AG09319 (cell line): ENCODE measurements around the gene MACROH2A1.

ENCODE experiments used
- DNase-seq: peaks from one replicate; pipeline ENCODE4 v3.0.0-alpha.2; 2010; ENCODE audit warnings: low read depth; ENCODE audit errors: extremely low read depth
- TF ChIP-seq, protein P1 (sequence below): IDR thresholded peaks from 2 replicates; pipeline ENCODE4 v1.5.1; 2011; ENCODE audit warnings: low read depth, mild to moderate bottlenecking, inconsistent platforms, low read length, moderate library complexity

Gene MACROH2A1

DNA sequence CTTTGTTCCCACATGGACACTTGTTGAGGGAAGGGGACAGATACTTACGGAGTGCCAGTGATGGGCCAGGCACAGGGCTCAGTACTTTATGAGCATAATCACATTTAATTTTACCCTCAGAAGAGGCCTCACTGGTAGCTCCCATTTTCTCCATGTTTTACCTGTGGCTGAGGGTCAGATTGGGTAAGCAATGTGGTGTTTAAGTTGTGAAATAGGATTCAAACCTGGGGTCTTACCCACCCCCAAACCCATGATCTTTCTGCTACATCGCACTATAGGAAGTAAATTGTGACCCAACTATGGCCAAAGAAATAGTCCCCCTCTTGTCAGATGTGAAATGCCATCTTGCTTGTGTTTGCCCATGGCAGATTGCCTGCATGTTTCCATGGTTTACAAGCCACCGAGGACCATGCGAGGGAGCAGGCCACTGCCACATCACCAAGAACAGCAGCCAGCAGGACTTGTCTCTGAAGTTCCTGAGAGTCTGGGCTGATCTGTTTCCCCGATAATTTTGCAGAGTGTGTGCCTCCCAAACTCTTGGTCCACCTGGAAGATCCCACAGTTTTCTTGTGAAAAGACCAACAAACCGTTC is 95.4 kb downstream of the MACROH2A1 start:
- no peak for DNase-seq
- TF ChIP-seq, protein P1, sequence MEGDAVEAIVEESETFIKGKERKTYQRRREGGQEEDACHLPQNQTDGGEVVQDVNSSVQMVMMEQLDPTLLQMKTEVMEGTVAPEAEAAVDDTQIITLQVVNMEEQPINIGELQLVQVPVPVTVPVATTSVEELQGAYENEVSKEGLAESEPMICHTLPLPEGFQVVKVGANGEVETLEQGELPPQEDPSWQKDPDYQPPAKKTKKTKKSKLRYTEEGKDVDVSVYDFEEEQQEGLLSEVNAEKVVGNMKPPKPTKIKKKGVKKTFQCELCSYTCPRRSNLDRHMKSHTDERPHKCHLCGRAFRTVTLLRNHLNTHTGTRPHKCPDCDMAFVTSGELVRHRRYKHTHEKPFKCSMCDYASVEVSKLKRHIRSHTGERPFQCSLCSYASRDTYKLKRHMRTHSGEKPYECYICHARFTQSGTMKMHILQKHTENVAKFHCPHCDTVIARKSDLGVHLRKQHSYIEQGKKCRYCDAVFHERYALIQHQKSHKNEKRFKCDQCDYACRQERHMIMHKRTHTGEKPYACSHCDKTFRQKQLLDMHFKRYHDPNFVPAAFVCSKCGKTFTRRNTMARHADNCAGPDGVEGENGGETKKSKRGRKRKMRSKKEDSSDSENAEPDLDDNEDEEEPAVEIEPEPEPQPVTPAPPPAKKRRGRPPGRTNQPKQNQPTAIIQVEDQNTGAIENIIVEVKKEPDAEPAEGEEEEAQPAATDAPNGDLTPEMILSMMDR: no peak

DNA sequence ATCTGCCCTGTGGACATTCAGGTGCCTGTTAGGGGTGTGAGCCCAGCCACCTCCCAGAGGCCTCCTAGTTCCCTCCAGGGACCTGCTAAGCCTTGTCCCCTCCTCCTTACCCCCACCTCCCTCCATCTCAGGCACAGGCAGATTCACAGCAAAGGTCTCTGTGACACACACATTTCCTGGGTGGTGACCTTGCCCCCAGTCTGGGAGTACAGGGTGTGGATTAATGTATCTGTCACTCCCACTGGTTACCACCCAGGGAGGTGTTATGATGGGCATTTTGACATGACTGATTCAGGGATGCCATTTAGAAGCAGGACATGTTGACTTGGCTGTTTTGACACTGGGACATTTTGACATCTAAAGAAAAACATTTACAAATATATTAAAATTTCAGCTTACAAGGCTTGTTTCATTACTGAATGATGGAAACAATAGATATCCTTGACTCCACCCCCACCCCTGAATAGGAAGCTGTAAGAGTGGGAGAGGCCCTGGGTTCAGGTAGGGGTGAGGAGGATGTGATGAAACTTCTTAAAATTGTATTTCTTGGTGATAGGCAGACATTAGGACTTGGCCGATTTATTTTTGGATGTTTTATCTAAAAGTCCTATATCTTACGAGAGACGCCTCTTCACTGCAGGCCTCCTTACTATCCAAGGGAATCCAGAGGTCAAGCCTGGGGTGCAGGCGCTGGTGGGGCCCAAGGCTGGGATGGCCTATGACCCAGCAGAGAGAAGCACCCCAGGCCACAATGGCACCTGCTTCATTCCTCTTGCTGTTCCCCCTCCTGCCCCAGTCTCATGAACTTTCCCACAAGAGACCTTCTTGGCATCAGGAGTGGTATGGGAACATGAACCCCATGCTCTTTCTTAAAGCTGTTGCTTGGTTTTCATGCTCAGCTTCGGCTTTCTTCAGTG is 101.9 kb downstream of the MACROH2A1 start:
- TF ChIP-seq, protein P1: no peak
- no peak for DNase-seq

DNA sequence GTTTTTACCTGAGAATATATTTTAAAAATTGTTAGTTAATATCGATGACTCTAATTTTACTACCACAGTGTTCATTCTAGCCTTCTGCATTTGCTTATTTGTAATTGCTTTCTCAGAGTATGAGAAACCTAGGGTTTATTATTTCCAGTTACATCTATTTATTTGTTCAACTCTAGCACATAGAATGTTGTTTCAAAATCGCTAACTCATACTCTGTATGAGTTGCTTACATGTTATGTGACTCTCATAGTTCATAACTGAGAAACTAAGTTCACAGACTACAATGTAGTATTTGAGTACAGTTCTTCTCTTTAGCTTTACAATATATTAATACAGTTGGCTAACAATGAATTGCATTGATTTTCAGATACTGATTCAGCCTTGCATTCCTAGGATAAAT is 103.2 kb downstream of the MACROH2A1 start:
- TF ChIP-seq, protein P1: no peak
- DNase-seq: no peak

DNA sequence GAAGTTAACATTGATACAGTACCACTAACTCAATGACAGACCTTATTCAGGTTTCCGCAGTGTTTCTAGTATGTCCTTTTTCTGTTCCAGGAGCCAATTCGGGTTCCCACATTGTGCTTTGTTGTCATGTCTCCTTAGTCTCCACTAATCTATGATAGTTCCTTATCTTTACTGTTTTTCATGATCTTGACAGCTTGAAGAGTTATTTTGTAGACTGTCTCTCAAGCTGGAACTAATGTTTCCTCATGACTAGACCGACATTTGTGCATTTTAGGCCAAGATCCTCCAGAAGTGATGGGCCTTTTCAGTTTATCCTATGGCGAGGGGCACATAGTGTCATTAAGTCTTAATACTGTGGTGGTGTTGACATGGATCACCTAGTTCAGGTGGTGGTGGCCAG is 104.2 kb downstream of the MACROH2A1 start:
- TF ChIP-seq, protein P1: no peak
- DNase-seq: no peak

DNA sequence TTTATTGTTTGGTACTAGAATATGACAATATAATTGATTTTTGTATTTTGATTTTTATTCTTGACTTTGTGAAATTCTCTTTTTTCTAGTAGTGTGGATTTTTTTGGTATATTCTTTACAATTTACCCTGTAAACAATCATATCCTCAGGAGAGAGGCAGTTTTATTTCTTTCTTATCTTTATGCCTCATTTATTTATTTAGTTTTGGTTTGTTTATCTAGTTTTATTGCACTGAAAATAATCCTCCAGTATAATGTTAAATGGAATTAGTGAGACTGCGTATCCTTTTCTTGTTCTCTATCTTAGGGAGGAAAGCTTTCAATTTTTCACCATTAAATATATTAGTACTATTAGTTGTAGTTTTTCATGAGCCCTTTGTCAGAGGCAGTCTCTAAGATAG is 109.4 kb downstream of the MACROH2A1 start:
- TF ChIP-seq, protein P1: no peak
- no peak for DNase-seq

DNA sequence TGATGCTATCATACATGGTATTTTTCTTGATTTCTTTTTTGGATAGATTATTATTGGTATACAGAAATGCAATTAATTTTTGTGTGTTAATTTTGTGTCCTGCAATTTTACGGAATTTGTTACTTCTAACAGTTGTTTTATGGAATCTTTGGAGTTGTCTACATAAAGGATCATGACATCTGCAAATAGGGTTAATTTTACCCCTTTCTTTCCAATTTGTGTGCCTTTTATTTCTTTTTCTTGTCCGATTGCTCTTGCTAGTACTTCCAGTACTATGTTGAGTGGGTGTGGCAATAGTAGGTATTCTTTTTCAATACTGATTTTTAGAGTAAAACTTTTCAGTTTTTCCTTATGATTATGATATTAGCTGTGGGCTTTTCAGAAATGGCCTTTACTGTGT is 111.5 kb downstream of the MACROH2A1 start:
- TF ChIP-seq, protein P1: no peak
- DNase-seq: no peak
